ENCODE results near the gene CDKL1. TPM values are rescaled to one million over a fixed set of nuclear protein-coding genes. Genes with fewer than 3 reads are reported as not detected.
"Not testable (repeated sequence)": the region's sequence is repeated elsewhere in the genome, so short reads cannot be mapped to it uniquely, and the experiment has no call there.

CDKL1 gene
- total RNA-seq, 1 experiment from 2014 or later = 0.27 TPM

DNA sequence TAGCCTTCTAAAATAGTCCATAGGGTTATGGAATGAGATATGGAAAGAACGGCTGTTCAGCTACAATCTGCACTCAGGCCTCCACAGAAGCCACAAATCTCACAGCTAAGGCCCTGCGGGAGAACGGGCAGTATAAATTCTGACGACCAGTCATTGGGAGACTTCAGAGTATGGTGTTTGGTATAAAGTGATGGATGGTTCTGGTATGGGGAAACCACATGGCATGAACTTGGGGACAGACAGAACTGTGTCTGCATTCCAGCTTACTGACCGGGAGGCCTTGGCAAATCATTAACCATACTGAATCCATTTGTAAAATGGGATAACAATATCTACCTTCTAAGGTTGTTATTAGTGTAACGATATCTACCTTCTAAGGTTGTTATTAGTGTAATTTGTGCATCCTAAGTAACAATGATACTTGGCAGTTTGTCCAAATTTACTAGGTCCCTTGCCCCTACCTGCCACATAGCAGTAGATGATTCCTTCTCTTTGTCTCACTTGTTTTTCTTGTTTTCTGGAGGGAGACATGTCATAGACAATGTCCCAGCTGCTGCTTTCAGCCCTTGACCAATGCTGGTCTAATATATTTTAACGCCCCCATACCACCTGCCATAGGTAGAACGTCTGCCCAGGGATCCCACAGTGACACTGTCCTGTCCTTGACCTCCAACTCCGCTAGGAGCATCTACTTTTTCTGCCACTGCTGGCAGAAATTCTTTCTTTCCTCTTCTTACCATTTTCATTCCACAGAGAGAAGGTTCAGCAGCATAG, 6.8 kb downstream of the CDKL1 start:
- in situ Hi-C loops (cut with HindIII; ENCODE audit: low sequenced_read_pairs) = no loop called here
- DNase-seq (ENCODE audit: low spot score) = no peak

- DNase-seq (ENCODE audit: low spot score) = no peak
- in situ Hi-C loops (cut with HindIII; ENCODE audit: low sequenced_read_pairs) = no loop called here
These were observed 8.3 kb downstream of the CDKL1 start for GRCh38 chr14:50388256-50388931.

GRCh38 chr14:50387548-50387947, 9.1 kb downstream of the CDKL1 start:
- DNase-seq (ENCODE audit: low spot score) = no peak
- in situ Hi-C loops (cut with HindIII; ENCODE audit: low sequenced_read_pairs) = no loop called here

DNA sequence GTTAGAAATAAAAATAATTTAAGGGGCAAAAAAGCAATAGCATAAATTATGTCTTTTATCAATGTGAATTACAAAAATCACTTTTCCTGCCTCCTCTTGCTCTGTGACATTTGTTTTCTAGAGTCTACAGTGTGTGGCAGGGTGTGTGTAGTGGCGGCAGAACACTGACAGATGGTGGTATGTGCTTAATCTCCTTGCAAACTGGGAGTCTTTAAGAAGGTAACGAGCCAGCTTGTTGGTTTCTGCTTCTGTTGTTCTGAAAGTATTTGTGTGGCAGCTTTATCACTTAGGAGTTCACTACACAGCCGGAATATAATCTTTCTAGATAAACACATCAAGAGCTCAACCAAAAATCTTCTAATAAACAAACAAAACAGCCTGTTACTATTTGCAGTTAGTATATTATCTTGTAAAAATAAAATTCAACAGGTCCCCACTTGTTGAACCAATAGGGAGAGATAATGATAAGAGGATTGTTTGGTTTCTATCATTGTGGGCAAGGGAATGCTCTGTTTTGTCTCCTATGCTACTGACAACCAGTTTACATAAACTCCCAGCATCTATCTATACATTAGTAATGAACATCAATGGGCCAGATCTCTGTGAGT, 13.0 kb downstream of the CDKL1 start:
- peak; percentile 65 for DNase-seq (ENCODE audit: low spot score)
- in situ Hi-C loops (cut with HindIII; ENCODE audit: low sequenced_read_pairs) = no loop called here

DNA sequence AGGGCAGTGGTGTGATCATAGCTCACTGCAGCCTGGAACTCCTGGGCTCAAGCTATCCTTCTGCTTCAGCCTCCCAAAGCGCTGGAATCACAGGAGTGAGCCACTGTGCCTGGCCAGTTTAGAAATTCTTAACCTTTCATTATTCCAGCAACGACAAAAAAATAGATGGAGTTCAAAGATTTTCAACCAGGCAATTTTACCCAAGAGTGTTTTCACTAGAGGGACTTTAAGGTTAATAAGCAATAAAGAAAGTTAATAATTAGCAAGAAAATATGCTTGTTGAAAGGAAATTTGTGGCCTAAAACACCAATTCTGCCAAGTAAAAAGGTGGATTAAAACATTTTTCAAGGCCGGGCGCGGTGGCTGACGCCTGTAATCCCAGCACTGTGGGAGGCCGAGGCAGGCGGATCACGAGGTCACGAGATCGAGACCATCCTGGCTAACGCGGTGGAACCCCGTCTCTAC, 14.8 kb downstream of the CDKL1 start:
- DNase-seq (ENCODE audit: low spot score) = no peak
- in situ Hi-C loops (cut with HindIII; ENCODE audit: low sequenced_read_pairs) = no loop called here

- in situ Hi-C loops (cut with HindIII; ENCODE audit: low sequenced_read_pairs) = no loop called here
- no peak for DNase-seq (ENCODE audit: low spot score)
These were observed 15.7 kb downstream of the CDKL1 start for GRCh38 chr14:50381008-50381407.

DNA sequence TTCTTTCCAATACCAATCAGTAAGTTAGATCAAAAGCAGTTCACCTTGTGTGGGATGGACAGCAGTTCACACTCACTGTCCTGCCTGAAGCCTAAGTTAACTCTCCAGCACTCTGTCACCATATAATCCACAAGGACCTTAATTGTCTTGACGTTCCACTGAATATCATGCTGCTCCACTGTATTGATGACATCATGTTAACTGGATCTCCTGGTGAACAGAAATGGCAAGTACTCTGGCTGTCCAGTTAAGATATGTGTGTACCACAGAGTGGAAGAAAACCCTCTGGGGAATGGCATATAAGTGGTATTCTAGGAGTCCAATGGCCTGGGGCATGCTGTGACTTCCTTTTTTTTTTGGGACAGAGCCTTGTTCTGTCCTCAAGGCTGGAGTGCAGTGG, 16.2 kb downstream of the CDKL1 start:
- DNase-seq (ENCODE audit: low spot score) = no peak
- in situ Hi-C loops (cut with HindIII; ENCODE audit: low sequenced_read_pairs) = no loop called here

GRCh38 chr14:50379563-50379962, 17.1 kb downstream of the CDKL1 start:
- in situ Hi-C loops (cut with HindIII; ENCODE audit: low sequenced_read_pairs) = no loop called here
- no peak for DNase-seq (ENCODE audit: low spot score)

GRCh38 chr14:50377550-50378085, 19.1 kb downstream of the CDKL1 start:
- in situ Hi-C loops (cut with HindIII; ENCODE audit: low sequenced_read_pairs) = no loop called here
- DNase-seq (ENCODE audit: low spot score) = no peak

DNA sequence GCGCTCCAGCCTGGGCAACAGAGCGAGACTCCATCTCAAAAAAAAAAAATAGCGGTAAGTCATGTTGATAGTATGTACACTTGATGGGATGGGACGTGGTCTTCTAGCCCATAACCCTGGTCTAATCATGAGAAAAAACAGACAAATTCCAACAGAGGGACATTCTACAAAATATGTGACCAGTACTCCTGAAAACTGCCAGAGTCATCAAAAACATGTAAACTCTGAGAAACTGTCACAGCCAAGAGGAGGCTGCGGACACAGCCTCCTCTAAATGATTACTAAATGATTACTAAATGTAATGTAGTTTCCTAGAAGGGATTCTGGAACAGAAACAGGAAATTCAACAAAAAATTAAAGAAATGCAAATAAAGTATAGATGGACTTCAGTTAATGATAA, 20.9 kb downstream of the CDKL1 start:
- in situ Hi-C loops (cut with HindIII; ENCODE audit: low sequenced_read_pairs) = no loop called here
- DNase-seq (ENCODE audit: low spot score) = no peak

DNA sequence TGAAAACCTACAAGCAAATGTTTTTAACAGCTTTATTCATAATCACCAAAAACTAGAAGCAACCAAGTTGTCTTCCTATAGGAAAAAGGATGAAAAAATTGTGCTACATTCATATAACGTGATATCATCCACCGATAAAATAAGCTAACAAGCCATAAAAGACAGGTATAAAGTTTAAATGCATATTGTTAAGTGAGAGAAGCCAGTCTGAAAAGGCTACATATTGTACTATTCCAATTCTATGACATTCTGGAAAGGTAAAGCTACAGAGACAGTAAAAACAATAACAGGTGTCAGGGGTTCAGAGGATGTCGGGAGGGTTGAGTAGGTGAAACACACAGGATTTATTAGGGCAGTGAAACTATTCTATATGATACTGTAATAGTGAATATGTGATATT, 22.7 kb downstream of the CDKL1 start:
- no peak for DNase-seq (ENCODE audit: low spot score)
- in situ Hi-C loops (cut with HindIII; ENCODE audit: low sequenced_read_pairs) = no loop called here

DNA sequence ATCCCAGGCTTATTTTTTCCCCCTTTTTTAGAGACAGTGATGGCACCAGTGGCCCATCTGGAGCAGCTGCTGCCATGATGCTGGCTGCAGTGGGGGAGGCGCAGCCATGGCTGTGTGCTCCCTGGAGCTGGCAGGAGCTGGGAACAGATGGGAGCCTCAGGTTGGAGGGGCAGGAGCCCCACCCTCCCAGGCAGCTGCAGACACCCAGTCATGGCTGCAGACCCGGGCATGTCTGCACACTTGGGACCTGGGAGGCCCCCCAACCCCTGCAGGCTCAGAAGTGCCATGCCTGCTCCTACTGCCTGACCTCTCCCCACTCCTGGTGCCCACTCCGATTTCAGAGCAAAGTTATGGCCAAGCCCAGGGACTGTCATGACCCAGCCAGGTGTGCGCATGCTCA, 25.1 kb downstream of the CDKL1 start:
- in situ Hi-C loops (cut with HindIII; ENCODE audit: low sequenced_read_pairs) = no loop called here
- DNase-seq (ENCODE audit: low spot score) = no peak

- DNase-seq (ENCODE audit: low spot score) = no peak
- in situ Hi-C loops (cut with HindIII; ENCODE audit: low sequenced_read_pairs) = no loop called here
These were observed 30.1 kb downstream of the CDKL1 start for GRCh38 chr14:50366589-50366988.

GRCh38 chr14:50366115-50366514, 30.6 kb downstream of the CDKL1 start:
- in situ Hi-C loops (cut with HindIII; ENCODE audit: low sequenced_read_pairs) = no loop called here
- DNase-seq (ENCODE audit: low spot score) = no peak

DNA sequence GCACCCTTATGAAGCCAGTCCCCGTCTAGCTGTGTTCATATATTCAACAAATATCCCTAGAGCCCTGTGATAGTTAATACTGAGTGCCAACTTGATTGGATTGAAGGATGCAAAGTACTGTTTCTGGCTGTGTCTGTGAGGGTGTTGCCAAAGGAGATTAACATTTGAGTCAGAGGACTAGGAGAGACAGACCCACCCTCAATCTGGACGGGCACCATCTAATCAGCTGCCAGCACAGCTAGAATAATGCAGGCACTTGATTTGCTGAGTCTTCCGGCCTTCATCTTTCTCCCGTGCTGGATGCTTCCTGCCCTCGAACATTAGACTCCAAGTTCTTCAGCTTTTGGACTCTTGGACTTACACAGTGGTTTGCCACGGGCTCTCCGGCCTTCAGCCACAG, 31.1 kb downstream of the CDKL1 start:
- DNase-seq (ENCODE audit: low spot score); in situ Hi-C loops (cut with HindIII; ENCODE audit: low sequenced_read_pairs): not testable (repeated sequence)

GRCh38 chr14:50364792-50365191, 31.9 kb downstream of the CDKL1 start:
- no peak for DNase-seq (ENCODE audit: low spot score)
- in situ Hi-C loops (cut with HindIII; ENCODE audit: low sequenced_read_pairs) = no loop called here

- in situ Hi-C loops (cut with HindIII; ENCODE audit: low sequenced_read_pairs) = no loop called here
- no peak for DNase-seq (ENCODE audit: low spot score)
These were observed 33.0 kb downstream of the CDKL1 start for GRCh38 chr14:50363714-50364111.

DNA sequence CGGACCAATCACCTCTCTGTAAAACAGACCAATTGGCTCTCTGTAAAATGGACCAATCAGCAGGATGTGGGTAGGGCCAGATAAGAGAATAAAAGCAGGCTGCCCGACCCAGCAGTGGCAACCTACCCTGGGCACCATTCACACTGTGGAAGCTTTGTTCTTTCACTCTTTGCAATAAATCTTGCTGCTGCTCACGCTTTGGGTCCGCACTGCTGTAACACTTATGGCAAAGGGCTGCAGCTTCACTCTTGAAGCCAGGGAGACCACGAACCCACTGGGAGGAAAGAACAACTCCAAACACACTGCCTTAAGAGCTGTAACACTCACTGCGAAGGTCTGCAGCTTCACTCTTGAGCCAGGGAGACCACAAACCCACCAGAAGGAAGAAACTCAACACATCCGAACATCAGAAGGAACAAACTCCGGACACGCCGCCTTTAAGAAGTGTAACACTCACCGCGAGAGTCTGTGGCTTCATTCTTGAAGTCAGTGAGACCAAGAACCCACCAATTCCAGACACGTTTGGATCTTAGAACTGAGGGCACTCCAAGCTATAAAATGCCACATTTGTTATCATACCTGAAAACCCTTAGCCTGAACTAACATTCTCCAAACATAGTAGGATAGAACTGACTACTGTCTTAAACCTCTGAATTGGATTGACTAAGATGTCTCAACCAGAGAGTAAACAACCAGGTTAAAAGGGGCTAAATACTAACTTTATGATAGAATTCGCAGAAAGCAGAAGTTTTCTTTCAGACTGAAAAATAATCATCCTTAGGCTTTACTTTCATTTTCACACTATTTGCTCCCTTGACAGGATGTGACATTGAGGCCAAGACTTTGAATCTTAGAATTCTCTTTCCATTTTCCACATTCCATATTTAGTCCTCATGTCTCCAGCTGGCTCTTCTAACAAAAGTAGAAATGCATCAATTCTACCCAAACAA, 33.6 kb downstream of the CDKL1 start:
- DNase-seq (ENCODE audit: low spot score) = no peak
- in situ Hi-C loops (cut with HindIII; ENCODE audit: low sequenced_read_pairs) = no loop called here
